Stimulated activated CD4-positive, alpha-beta T cell treated with anti-CD3 and anti-CD28 coated beads, Interleukin-15, amount 100 ng/mL, for 24 hours (primary cell): Measurements from ENCODE around the gene SMC3.
"Not testable (repeated sequence)": the region's sequence is repeated elsewhere in the genome, so short reads cannot be mapped to it uniquely, and the experiment has no call there.

Source experiments
- DNase-seq: peaks from one replicate; pipeline ENCODE4 v3.0.0-alpha.2; 2020

Gene SMC3

DNA sequence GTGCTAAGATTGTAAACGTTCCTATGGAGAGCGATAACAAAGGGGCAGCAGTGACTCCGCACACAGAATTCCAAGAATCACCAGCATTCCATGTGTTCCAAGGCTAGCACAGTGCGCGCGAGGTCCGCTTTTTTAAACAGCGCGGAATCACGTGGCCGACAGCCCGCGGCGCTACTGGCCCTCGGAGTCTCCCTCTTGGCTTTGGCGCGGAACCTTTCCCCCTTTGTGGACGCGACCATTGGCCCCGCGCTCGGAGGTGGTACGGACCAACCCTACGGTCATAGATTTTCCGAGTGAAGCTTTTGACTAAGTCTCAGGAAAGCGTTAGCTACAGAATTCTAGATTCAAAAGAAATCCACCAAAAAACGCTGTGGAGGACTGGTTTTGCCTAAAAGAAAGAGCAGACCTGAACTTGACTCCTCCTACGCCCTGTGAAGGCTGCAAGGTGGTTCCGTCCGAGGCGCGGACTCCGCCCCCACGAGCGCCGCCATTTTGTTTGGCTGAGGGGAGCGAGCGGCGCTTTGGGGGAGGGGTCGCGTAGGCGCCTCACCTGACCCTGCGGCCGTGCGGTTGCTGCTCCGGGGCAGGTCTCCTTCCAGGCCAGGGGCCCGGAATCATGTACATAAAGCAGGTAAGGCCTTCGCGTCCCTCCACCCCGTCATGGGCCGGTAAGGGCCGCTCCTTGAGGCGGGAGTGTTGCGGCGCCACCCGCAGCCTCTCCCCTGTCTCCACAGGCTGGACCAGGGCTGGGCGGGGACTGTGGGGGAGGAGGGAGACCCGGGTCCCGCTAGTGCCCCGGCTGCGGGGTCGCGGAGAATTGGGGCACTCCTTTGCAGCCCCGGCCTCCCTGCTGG lies at the start of gene SMC3:
SMC3 (plus strand) TSS at position 495 of the 854 bp plus-strand sequence; CDS start at position 617, 122 bp downstream.
- DNase-seq, result peak; percentile 94

- DNase-seq, result no peak
Measured at GRCh38 chr10:110522365-110522988, 45.0 kb upstream of the SMC3 start.

DNA sequence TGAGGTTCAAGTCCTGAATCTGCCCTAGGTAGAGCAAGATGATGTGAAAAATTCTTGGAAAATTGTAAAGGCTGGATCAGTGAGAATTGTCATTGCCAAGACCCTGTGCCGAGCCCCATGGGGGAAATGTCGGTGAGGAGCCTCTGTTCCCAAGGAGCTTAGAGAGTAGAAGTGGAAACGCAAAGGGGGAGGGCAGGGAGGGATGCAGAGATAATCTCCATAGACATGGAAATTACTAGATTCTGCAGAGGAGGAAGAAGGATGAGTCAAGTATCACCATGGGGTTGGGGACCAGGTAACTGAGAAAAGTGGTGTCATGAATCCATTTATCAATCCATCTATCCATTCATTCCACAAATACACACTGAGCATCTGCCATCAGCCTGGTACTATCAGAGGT lies 43.8 kb upstream of the SMC3 start:
- DNase-seq, result no peak

GRCh38 chr10:110524179-110524858 lies 43.2 kb upstream of the SMC3 start:
- no peak for DNase-seq

DNA sequence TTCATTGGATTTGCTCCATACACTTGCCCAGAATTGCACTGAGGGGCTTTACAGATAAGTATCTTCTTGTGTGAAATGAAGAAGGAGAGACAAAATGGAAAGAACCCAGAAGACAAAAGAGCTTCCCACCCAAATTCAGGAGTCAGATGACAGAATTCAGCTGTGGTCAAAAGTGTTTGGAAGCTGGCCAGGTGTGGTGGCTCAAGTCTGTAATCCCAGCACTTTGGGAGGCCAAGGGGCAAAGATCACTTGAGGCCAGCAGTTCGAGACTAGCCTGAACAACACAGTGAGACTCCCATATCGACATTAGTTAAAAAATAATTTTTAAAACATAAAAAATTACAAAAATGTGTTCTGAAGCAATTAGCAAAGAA lies 42.6 kb upstream of the SMC3 start:
- no peak for DNase-seq

GRCh38 chr10:110525349-110526260 lies 41.9 kb upstream of the SMC3 start:
- DNase-seq, result no peak

- no peak for DNase-seq
Measured at GRCh38 chr10:110527731-110528171, 39.7 kb upstream of the SMC3 start.

- no peak for DNase-seq
Measured at GRCh38 chr10:110528224-110528996, 39.1 kb upstream of the SMC3 start.

DNA sequence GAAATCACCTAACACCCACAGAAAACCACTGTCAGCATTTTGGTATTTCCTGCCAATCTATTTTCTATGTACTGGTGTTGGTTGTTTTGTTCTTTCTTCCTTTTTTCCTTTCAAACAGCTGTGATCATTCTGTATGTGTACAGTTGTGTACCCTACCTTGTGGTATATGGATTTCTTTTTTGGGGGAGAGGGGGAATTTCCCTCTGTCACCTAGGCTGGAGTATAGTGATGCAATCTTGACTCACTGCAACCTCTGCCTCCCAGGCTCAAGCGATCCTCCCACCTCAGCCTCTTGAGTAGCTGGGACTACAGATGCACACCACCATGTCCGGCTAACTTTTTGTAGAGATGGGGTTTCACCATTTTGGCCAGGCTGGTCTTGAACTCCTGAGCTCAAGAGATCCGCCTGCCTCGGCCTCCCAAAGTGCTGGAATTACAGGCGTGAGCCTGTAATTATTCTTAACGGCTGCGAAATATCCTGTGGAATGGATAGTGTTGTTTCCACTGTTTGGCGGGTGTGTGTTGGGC lies 38.4 kb upstream of the SMC3 start:
- DNase-seq, result peak; percentile 49

- DNase-seq, result peak; percentile 41
Measured at GRCh38 chr10:110529596-110530011, 37.9 kb upstream of the SMC3 start.

DNA sequence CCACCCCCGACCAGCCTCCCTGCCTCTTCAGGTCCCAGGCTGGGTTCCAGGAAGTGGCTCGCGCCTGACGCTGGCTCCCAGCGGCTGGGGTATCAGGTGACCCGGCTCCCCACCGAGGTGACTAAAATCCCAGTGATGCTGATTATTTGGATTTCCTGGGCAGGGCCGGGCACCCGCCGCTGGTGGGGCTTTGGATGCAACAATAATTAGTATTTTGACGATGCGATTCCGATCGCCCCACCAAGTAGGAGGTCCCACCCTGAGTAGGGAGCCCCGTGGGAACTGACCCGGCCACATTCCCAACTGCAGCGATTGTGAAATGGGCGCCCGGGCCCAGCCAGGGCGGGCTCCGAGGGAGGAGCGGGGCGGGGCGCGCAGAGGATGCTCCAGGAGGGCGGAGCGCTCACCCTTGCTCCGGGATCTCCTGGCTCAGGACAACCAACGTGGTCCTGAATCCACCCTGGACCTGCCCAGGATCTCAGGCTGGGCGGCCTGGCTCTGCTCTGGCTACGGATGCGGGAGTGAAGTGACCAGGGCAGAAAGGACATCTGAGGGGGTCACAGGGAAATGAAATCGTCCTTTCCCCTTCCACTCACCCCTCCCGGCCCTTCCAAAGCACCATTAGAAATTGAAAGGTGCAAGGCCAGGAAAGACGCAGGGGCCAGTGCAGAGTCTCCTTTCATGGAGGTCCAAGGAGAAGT lies 37.2 kb upstream of the SMC3 start:
- peak; percentile 33 for DNase-seq

DNA sequence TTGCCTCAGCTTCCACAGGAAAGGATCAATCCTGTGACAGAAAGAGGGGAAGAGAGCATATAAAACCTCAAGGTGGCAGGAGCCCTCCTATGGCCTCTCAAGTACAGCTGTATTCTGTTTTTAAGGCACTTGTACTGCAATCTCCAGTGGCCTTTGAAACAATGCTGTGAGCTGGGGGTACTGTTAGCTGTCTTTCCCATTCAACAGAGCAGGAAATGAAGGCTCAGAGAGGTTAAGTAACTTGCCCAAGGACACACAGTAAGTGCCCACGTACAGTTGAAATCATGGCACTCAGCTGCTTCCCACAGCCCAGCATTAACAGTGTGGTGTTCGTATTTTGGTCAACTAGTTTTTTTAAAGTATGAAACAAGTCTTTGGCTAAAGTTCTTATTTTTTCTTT lies 35.8 kb upstream of the SMC3 start:
- DNase-seq, result no peak

GRCh38 chr10:110532628-110533027 lies 34.9 kb upstream of the SMC3 start:
- DNase-seq, result not testable (repeated sequence)

GRCh38 chr10:110533149-110533548 lies 34.3 kb upstream of the SMC3 start:
- DNase-seq, result no peak

DNA sequence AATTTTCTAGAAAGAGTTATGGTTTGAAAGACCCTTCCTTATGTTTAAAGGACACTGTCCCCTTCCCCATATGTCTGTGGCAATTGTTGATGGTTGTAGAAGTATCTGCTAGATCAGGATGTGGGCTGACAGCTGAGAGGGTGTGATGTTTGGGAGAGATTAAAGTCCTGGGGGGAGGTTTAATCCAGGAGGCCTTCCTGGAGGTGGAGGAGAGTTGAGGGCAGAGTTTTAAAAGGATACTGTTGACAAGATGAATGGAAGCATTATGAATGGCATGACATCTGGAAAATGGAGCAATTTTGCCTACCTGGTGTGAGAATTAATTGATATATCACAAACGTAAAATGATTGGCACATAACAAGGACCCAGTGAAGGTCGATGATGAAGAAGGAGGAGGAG lies 32.9 kb upstream of the SMC3 start:
- DNase-seq, result no peak

GRCh38 chr10:110535958-110536891 lies 31.3 kb upstream of the SMC3 start:
- DNase-seq, result peak; percentile 84

- no peak for DNase-seq
Measured at GRCh38 chr10:110539091-110539490, 28.4 kb upstream of the SMC3 start.

DNA sequence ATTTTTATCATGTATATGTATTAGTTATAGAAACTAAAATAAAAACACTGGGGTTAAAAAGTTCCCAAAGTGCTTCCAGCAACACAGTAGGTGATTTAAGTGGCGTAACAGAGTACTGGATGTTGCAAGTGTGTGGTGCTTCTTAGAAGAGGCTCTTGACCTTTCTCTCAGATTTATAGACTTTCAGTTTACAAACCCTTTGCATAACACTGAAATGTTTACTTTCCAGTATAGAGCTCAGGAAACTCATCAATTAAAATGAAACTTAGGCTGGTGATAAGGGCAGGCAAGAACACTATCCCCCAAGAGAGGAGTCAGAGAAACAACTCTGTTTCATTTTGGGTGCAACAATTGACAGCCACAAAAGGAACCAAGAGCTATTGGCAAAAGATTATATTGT lies 27.5 kb upstream of the SMC3 start:
- no peak for DNase-seq

GRCh38 chr10:110544958-110545537 lies 22.4 kb upstream of the SMC3 start:
- no peak for DNase-seq
